GM12878 (cell line): ENCODE results near the gene GSKIP. TPM values are rescaled to one million over a fixed set of nuclear protein-coding genes. Genes with fewer than 3 reads are reported as not detected.

Experiments used
- BCL11A ChIP-seq: IDR thresholded peaks from 2 replicates; pipeline ENCODE4 v1.6.1; 2011; ENCODE audit warnings: low read depth, low read length
- BHLHE40 ChIP-seq, 2 experiments: fragments of 450-650 bp in 1 of 2; IDR thresholded peaks; 2 replicates each; pipeline ENCODE4 v1.6.1; 2011 to 2017; ENCODE audit warnings: low read depth in 2 of 2, borderline replicate concordance in 1 of 2, improper control_type of control experiment in 1 of 2, low read length in 1 of 2, mild to moderate bottlenecking in 1 of 2
- BMI1 ChIP-seq: fragments of 450-650 bp; IDR thresholded peaks from 2 replicates; pipeline ENCODE4 v1.6.1; 2016; ENCODE audit warnings: mild to moderate bottlenecking, moderate library complexity, borderline replicate concordance
- CHD1 ChIP-seq: IDR thresholded peaks from 2 replicates; pipeline ENCODE4 v1.6.1; 2012; ENCODE audit warnings: low read depth, low read length, improper control_type of control experiment
- CUX1 ChIP-seq: IDR thresholded peaks from 2 replicates; pipeline ENCODE4 v1.6.1; 2012; ENCODE audit warnings: improper control_type of control experiment, low read depth, low read length; ENCODE audit not compliant: insufficient replicate concordance
- E4F1 ChIP-seq: fragments of 450-650 bp; IDR thresholded peaks from 2 replicates; pipeline ENCODE4 v1.6.1; 2018; ENCODE audit warnings: borderline replicate concordance, mild to moderate bottlenecking; ENCODE audit not compliant: partially characterized antibody
- EED ChIP-seq: sonication (generic); IDR thresholded peaks from 2 replicates; pipeline ENCODE4 v1.6.1; 2016; ENCODE audit warnings: antibody characterized with exemption, low read depth
- IKZF2 ChIP-seq, 2 experiments: fragments of 450-650 bp; IDR thresholded peaks; 2 replicates each; pipeline ENCODE4 v1.6.1; 2017; ENCODE audit warnings: mild to moderate bottlenecking in 2 of 2, moderate library complexity in 2 of 2
- KDM1A ChIP-seq: fragments of 200-600 bp; sonication (generic); IDR thresholded peaks from 2 replicates; pipeline ENCODE4 v1.6.1; 2016; ENCODE audit warnings: borderline replicate concordance
- NFYA ChIP-seq: IDR thresholded peaks from 2 replicates; pipeline ENCODE4 v1.6.1; 2011; ENCODE audit warnings: low read depth, mild to moderate bottlenecking, low read length, improper control_type of control experiment, borderline replicate concordance
- POLR2A ChIP-seq: IDR thresholded peaks from 2 replicates; pipeline ENCODE4 v1.6.1; 2011; ENCODE audit warnings: low read depth, mild to moderate bottlenecking, low read length
- POU2F2 ChIP-seq: IDR thresholded peaks from 3 replicates; pipeline ENCODE4 v1.6.1; 2011; ENCODE audit warnings: low read depth, mild to moderate bottlenecking, low read length, borderline replicate concordance
- PRDM15 ChIP-seq: fragments of 450-650 bp; formaldehyde crosslinking; IDR thresholded peaks from 2 replicates; pipeline ENCODE4 v1.4.0; 2020; ENCODE audit warnings: mild to moderate bottlenecking, moderate library complexity
- RB1 ChIP-seq: fragments of 450-650 bp; formaldehyde crosslinking; IDR thresholded peaks from 2 replicates; pipeline ENCODE4 v1.6.1; 2017; ENCODE audit warnings: mild to moderate bottlenecking, borderline replicate concordance
- SIN3A ChIP-seq: IDR thresholded peaks from 2 replicates; pipeline ENCODE4 v1.6.1; 2012; ENCODE audit warnings: low read depth, low read length, improper control_type of control experiment
- ZNF622 ChIP-seq: fragments of 450-650 bp; IDR thresholded peaks from 2 replicates; pipeline ENCODE4 v1.6.1; 2017; ENCODE audit warnings: mild to moderate bottlenecking, inconsistent platforms
- polyA plus RNA-seq, 11 experiments: library from polyadenylated mRNA; depleted of rRNA in 4 of 11; unstranded in 6 of 11; stranded (reverse) in 5 of 11; fragments of >200 nt; fragmentation: Nextera tagmentation in 4 of 11; fragmentation: Illumina TruSeq in 1 of 11; extraction: Ambion mirVana in 4 of 11; extraction: Trizol in 1 of 11; gene quantifications; 1 replicate in 1 of 11; 2 replicates in 10 of 11; pipeline versions ENCODE4 v1.2.1 to v1.2.3, GENCODE V29; 2011 to 2016; ENCODE audit warnings: inconsistent platforms in 2 of 11, missing spikeins in 2 of 11, low read depth in 1 of 11
- total RNA-seq, 4 experiments: library from RNA; depleted of rRNA in 3 of 4; stranded (reverse); fragments of >200 nt in 3 of 4; fragmentation: Illumina TruSeq in 1 of 4; extraction: Trizol in 1 of 4; gene quantifications; 2 replicates each; pipeline versions ENCODE4 v1.2.1 to v1.2.3, GENCODE V29; 2013 to 2021

The GSKIP gene
- total and polyA plus RNA-seq, 10 of the 15 experiments (the other 5 are each of a cell fraction or from before 2014, with no cell fraction given): 15.4 to 75.2 (median 26.1) TPM

GRCh38 chr14:96391293-96392118 lies 28.2 kb downstream of the GSKIP start (continued):
- TF ChIP-seq BCL11A (no peak), ZNF622 (no peak), BHLHE40 (IDR thresholded peaks at IDR 0.05; ENCODE audit: borderline replicate concordance in 1 of 2, low read depth in 2 of 2, low read length in 1 of 2) (peak; percentile 54 to 83; a peak in 3 of 4 replicates), EED (peak; percentile 26; the same call in 1 of the 2 replicates), E4F1 (peak; percentile 17), PRDM15 (CRISPR knock-in tag) (no peak), KDM1A (no peak), BMI1 (peak; percentile 54; the same call in 1 of the 2 replicates), NFYA (no peak), IKZF2 (IDR thresholded peaks at IDR 0.05) (peak; percentile 36 to 43; a peak in 2 of 4 replicates), CHD1 (no peak), CUX1 (no peak), RB1 (0 out of 2 replicates have a peak, but pooled peaks have one; percentile 69), POU2F2 (no peak), SIN3A (no peak), POLR2A (peak; percentile 89)
